ENCODE data around the gene GJD3.
"Not testable (repeated sequence)": the region's sequence is repeated elsewhere in the genome, so short reads cannot be mapped to it uniquely, and the experiment has no call there.

GJD3 gene

GRCh38 chr17:40373999-40374398, 9.5 kb upstream of the GJD3 start:
- H3K27ac ChIP-seq = no peak overlapping the region
- TF ChIP-seq CTCF (conservative IDR thresholded peaks at IDR 0.05) (no peak), ZFX (IDR thresholded peaks at IDR 0.05) (no peak)

DNA sequence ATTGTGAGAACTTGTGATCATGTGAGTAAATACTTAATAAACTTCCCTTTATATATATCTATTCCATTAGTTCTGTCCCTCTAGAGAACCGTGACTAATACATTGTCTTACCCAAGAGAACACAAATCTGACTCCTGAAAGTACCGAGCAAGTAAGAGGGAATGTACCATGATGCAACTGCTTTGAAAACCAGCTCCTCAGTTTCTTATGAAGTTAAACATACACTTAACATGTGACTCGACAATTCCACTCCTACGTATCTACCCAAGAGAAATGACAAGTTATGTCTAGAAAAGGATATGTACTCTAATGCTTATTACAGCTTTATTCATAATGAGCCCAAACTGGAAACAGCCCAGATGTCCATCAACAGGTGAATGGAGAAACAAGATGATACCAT, 8.8 kb upstream of the GJD3 start:
- no peak overlapping the region for H3K27ac ChIP-seq
- TF ChIP-seq CTCF (conservative IDR thresholded peaks at IDR 0.05) (no peak), ZFX (IDR thresholded peaks at IDR 0.05) (no peak)

GRCh38 chr17:40372644-40373043, 8.1 kb upstream of the GJD3 start:
- not testable (repeated sequence) for H3K27ac ChIP-seq

- H3K27ac ChIP-seq = no peak overlapping the region
- no peak for TF ChIP-seq CTCF (conservative IDR thresholded peaks at IDR 0.05)
- no peak for TF ChIP-seq ZFX (IDR thresholded peaks at IDR 0.05)
Measured at GRCh38 chr17:40372031-40372430, 7.5 kb upstream of the GJD3 start.

DNA sequence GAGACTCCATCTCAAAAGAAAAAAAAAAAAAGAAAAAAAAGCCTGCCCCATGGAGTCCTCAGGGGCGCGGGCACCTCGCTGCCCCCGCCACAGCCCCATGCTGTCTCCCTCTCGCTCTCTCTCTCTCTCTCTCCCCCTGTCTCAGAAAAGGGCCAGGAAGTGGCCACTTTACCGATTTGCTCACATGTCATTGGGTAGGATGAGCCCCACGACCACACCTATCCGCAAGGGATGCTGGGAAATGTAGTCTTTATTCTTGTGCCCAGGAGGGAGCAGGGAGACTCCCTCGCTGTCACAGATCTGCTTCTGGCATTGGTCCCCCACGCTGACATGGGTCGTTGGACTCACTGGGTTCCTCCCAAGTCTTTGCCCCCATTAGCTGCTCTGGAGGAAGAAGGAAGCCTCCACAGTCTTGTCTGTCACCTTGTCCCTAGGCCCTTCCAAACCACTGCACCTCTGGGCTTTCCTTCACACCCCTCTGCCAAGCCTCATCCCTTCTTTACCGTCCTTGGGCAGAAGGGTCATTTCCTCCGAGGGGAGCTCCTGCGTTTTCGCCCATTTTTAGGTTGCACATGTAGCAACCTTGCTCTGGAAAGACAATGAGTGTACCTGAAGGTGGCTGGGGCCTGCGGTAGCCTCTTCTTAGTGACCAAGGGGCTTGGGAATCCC, 6.9 kb upstream of the GJD3 start:
- no peak overlapping the region for H3K27ac ChIP-seq
- TF ChIP-seq CTCF (conservative IDR thresholded peaks at IDR 0.05) (no peak), ZFX (IDR thresholded peaks at IDR 0.05) (no peak)

GRCh38 chr17:40369923-40370322, 5.4 kb upstream of the GJD3 start:
- H3K27ac ChIP-seq = no peak overlapping the region
- TF ChIP-seq ZFX (IDR thresholded peaks at IDR 0.05) (no peak), CTCF (conservative IDR thresholded peaks at IDR 0.05) (no peak)

- H3K27ac ChIP-seq = not testable (repeated sequence)
Measured at GRCh38 chr17:40367728-40368127, 3.2 kb upstream of the GJD3 start.

GRCh38 chr17:40366861-40367518, 2.5 kb upstream of the GJD3 start:
- H3K27ac ChIP-seq = no peak overlapping the region
- TF ChIP-seq ZFX (IDR thresholded peaks at IDR 0.05) (no peak), CTCF (conservative IDR thresholded peaks at IDR 0.05) (no peak)
